Stimulated activated CD8-positive, alpha-beta memory T cell treated with anti-CD3 and anti-CD28 coated beads, Interleukin-7, amount 100 ng/mL, for 48 hours (primary cell): ENCODE measurements around the gene LELP1.
"Not testable (repeated sequence)": the region's sequence is repeated elsewhere in the genome, so short reads cannot be mapped to it uniquely, and the experiment has no call there.

ENCODE experiments used
- DNase-seq, 2 donors: peaks; one replicate each; pipeline ENCODE4 v3.0.0-alpha.2; 2020; ENCODE audit warnings: low read depth in 1 of 2; ENCODE audit errors: extremely low read depth in 1 of 2

The LELP1 gene

GRCh38 chr1:153203130-153203529 lies at the start of gene LELP1:
Gene LELP1, plus strand, starts transcription at chr1:153203430. Its CDS starts 1,278 bp downstream, at chr1:153204708.
- DNase-seq, result no peak

GRCh38 chr1:153155541-153155940 lies 47.7 kb upstream of the LELP1 start:
- no peak for DNase-seq

GRCh38 chr1:153168686-153169085 lies 34.5 kb upstream of the LELP1 start:
- DNase-seq, result no peak

GRCh38 chr1:153174624-153175023 lies 28.6 kb upstream of the LELP1 start:
- no peak for DNase-seq

- DNase-seq, result no peak
Observed at GRCh38 chr1:153178922-153179321, 24.3 kb upstream of the LELP1 start.

GRCh38 chr1:153180556-153180955 lies 22.7 kb upstream of the LELP1 start:
- DNase-seq, result no peak

- not testable (repeated sequence) for DNase-seq
Observed at GRCh38 chr1:153188301-153188700, 14.9 kb upstream of the LELP1 start.

GRCh38 chr1:153190373-153190772 lies 12.9 kb upstream of the LELP1 start:
- DNase-seq, result no peak

- no peak for DNase-seq
Observed at GRCh38 chr1:153192697-153193096, 10.5 kb upstream of the LELP1 start.

- DNase-seq, result no peak
Observed at GRCh38 chr1:153194331-153195050, 8.7 kb upstream of the LELP1 start.

GRCh38 chr1:153195216-153195615 lies 8.0 kb upstream of the LELP1 start:
- no peak for DNase-seq

- no peak for DNase-seq
Observed at GRCh38 chr1:153202006-153202405, 1.2 kb upstream of the LELP1 start.

GRCh38 chr1:153206631-153207030 lies 3.4 kb downstream of the LELP1 start:
- no peak for DNase-seq

GRCh38 chr1:153210206-153210605 lies 7.0 kb downstream of the LELP1 start:
- no peak for DNase-seq

- DNase-seq, result no peak
Observed at GRCh38 chr1:153212201-153212600, 9.0 kb downstream of the LELP1 start.

- no peak for DNase-seq
Observed at GRCh38 chr1:153213519-153213918, 10.3 kb downstream of the LELP1 start.

GRCh38 chr1:153217212-153217611 lies 14.0 kb downstream of the LELP1 start, which contains the start of gene PRR9:
Gene PRR9, plus strand, starts transcription at chr1:153217584. Its CDS starts 561 bp downstream, at chr1:153218145.
- DNase-seq, result no peak

GRCh38 chr1:153217744-153218416 lies 14.7 kb downstream of the LELP1 start:
- DNase-seq, result no peak

- no peak for DNase-seq
Observed at GRCh38 chr1:153220606-153221303, 17.5 kb downstream of the LELP1 start.

GRCh38 chr1:153223040-153223891 lies 20.0 kb downstream of the LELP1 start:
- peak; percentile 11 to 14 for DNase-seq

GRCh38 chr1:153227810-153228209 lies 24.6 kb downstream of the LELP1 start:
- DNase-seq, result no peak
